HG03571 (cell line): ENCODE measurements around the gene WRAP53.
"Not testable (repeated sequence)": the region's sequence is repeated elsewhere in the genome, so short reads cannot be mapped to it uniquely, and the experiment has no call there.

Experiments used
- ATAC-seq: cut with Tn5 transposase; IDR thresholded peaks from one replicate; pipeline ENCODE4 v1.9.1; 2021; ENCODE audit not compliant: unreplicated experiment

WRAP53 gene

GRCh38 chr17:7687908-7688807, at the start of gene WRAP53:
TSS of gene WRAP53 (plus strand) at chr17:7688477. CDS start at chr17:7688649, 172 bp downstream.
- ATAC-seq, result peak; percentile 68

DNA sequence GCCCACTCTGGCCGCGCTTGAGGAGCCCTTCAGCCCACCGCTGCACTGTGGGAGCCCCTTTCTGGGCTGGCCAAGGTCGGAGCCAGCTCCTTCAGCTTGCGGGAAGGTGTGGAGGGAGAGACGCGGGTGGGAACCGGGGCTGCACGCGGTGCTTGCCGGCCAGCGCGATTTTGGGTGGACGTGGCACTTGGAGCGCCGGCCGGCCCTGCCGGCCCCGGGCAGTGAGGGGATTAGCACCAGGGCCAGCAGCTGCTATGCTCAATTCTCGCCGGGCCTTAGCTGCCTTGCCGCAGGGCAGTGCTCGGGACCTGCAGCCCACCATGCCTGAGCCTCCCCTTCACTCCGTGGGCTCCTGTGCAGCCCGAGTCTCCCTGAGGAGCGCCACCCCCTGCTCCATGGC, 47.5 kb upstream of the WRAP53 start:
- no peak for ATAC-seq

- ATAC-seq, result not testable (repeated sequence)
Observed at GRCh38 chr17:7641635-7642034, 46.6 kb upstream of the WRAP53 start.

DNA sequence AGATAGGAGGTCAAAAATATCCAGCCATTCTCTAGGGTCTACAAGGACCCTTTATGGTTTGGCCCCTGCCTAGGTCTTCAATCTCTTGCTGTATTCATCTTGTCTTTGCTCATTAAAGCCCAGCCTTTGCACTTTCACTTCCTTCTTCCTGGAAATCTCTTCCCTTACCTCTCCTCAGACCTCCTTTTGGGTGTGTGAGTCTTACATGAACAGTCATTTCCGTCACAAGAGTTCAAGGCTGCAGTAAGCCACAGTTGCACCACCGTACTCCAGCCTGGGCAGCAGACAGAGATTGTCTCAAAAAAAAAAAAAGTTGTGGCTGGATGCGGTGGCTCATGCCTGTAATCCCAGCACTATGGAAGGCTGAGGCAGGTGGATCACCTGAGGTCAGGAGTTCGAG, 43.5 kb upstream of the WRAP53 start:
- no peak for ATAC-seq

GRCh38 chr17:7646457-7646856, 41.8 kb upstream of the WRAP53 start:
- no peak for ATAC-seq

GRCh38 chr17:7647018-7647417, 41.3 kb upstream of the WRAP53 start:
- ATAC-seq, result no peak

GRCh38 chr17:7650509-7651096, 37.7 kb upstream of the WRAP53 start, which contains the start of gene ATP1B2:
TSS of gene ATP1B2 (plus strand) at chr17:7650926. CDS start at chr17:7651519, 593 bp downstream.
- ATAC-seq, result no peak

DNA sequence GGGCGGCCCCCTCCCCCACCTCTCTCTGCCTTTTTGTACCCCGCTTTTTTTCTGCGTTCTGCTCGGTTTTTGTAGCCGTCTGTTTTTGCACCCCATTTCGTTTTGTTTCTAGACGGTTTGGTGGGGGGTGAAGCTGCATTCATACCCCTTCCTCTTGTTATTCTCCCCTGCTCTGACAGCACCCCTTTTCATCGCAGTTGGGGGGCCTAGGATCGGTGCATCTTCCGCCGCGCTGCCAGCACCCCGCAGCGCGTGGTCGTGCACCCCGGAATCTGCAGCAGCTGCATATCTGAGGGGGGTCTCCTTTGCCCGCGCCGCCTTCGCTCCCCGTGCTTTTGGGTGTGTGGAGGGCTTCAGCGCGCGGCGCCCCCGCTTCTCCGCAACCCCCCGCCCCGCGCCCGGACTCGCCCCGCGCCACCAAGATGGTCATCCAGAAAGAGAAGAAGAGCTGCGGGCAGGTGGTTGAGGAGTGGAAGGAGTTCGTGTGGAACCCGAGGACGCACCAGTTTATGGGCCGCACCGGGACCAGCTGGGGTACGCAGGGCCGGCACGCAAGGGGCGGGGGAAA, 37.1 kb upstream of the WRAP53 start:
- ATAC-seq, result no peak

GRCh38 chr17:7651665-7652387, 36.5 kb upstream of the WRAP53 start:
- ATAC-seq, result no peak

DNA sequence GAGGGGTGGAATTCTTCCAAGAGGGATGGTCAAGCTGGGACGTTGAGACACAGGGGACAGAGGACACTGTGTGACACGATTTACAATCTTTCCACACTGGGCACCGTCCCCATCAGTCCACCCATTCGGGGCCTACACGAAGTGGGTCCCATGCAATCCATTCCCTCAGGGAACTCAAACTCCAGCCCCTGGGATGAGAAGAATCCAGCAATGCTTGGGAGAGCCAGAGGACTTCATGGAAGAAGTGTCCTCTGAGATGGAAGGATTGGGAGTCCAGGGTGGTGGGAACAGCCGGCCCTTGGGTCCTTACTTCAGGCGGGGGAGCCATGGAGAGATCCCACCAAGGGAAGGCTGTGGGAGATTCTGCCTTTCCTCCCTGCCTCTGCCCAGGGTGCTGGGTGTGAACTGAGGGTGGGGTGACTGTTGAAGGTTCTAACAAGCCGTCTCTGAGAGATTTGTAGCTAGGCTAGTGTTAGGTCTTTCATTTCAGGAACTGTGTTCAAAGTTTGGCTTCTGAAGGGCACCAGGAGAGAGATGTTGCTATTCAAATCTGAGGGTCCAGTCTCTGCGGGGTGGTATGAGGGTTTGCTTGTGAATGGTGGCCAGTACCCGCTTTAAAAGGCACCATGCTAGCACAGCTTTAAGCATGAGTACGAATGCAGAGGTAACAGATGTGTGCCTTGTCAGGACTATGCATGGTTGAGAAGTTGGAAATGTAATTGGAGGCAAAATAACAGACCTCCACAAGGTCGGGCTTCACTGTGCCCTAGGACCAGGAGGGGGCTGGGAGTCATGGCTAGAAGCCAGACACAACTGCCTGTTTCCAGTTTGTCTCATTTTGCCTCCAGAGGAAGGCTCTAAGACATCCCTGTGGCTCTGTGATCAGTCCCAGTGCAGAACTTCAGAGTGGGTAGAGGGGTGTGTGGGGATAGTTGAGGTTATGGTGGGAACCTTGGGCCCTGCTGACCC, 35.6 kb upstream of the WRAP53 start:
- ATAC-seq, result no peak

GRCh38 chr17:7654832-7655540, 33.3 kb upstream of the WRAP53 start:
- ATAC-seq, result no peak

DNA sequence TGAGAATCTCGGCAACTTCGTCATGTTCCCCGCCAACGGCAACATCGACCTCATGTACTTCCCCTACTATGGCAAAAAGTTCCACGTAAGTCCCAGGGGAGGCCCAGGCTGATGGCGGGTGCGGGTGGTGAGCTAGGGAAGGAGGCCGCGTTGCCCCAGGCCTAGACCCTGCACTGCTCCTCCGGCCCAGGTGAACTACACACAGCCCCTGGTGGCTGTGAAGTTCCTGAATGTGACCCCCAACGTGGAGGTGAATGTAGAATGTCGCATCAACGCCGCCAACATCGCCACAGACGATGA, 32.8 kb upstream of the WRAP53 start:
- no peak for ATAC-seq

GRCh38 chr17:7656958-7657609, 31.2 kb upstream of the WRAP53 start:
- no peak for ATAC-seq

GRCh38 chr17:7667656-7668406, 20.4 kb upstream of the WRAP53 start:
- ATAC-seq, result no peak

DNA sequence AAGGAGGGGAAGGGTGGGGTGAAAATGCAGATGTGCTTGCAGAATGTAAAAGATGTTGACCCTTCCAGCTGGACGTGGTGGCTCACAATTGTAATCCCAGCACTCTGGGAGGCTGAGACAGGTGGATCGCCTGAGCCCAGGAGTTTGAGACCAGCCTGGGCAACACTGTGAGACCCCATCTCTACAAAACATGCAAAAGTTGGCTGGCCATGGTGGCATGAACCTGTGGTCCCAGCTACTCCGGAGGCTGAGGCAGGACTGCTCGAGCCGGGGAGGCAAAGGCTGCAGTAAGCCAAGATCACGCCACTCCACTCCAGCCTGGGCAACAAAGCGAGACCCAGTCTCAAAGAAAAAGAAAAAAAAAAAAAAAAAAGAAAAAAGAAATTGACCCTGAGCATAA, 19.8 kb upstream of the WRAP53 start:
- ATAC-seq, result no peak

- ATAC-seq, result no peak
Observed at GRCh38 chr17:7673239-7673638, 15.0 kb upstream of the WRAP53 start.

- no peak for ATAC-seq
Observed at GRCh38 chr17:7674934-7675333, 13.3 kb upstream of the WRAP53 start.

DNA sequence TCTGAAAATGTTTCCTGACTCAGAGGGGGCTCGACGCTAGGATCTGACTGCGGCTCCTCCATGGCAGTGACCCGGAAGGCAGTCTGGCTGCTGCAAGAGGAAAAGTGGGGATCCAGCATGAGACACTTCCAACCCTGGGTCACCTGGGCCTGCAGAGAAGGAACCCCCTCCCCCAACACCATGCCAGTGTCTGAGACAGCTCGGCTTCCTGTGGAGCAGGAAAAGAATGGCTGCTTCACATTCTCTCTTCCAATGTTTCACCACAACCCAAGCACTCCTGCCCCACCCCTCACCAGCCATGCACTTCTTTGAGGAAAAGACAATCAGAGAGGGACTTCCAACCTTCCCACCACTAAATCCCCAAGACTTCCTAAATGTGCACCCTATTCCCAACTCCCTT, 11.7 kb upstream of the WRAP53 start:
- ATAC-seq, result no peak
